DND-41 (cell line): ENCODE measurements around the gene SRP19.
A peak's percentile ranks its signal among the peaks of the same experiment; 100 is the strongest.

Source experiments
- EZH2 ChIP-seq: IDR thresholded peaks from 3 replicates; pipeline ENCODE4 v1.6.1; 2012; ENCODE audit warnings: borderline replicate concordance, low read depth, mild to moderate bottlenecking, moderate library complexity, low read length, inconsistent platforms; ENCODE audit not compliant: severe bottlenecking
- TF ChIP-seq, protein P1 (sequence below): IDR thresholded peaks from 2 replicates; pipeline ENCODE4 v1.5.1; 2012; ENCODE audit warnings: borderline replicate concordance, low read length, moderate library complexity, mild to moderate bottlenecking; ENCODE audit not compliant: poor library complexity, severe bottlenecking; ENCODE audit errors: extremely low read depth

DNA sequence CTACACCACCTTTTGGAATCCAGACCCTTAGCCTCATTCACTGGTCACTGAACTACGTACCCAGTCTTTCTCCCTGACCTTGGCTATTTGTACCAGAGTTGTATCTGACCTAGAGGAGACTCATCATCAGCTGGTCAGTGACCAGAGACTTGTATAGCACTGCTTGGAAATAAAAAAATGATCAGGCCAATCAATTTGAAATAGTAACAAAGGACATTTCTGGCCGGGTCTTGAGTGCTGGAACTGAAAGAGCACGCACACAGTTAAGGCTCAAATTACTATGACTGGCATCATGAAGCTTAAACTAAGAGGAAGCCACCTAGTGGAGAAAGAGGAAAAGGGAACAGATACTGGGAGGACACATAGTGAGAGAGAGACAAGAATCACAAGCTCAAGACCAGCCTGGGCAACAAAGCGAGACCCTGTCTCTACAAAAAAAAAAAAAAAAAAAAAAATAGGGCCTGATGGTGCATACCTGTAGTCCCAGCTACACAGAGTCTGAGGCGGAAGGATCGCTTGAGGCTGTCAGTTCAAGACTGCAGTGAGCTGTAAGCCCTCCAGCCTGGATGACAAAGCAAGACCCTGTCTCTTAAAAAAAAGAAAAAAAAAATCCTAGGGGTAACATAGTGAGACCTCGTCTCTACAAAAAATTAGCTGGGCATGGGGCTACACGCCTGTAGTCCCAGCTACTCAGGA lies 12.8 kb upstream of the SRP19 start:
- TF ChIP-seq, protein P1, sequence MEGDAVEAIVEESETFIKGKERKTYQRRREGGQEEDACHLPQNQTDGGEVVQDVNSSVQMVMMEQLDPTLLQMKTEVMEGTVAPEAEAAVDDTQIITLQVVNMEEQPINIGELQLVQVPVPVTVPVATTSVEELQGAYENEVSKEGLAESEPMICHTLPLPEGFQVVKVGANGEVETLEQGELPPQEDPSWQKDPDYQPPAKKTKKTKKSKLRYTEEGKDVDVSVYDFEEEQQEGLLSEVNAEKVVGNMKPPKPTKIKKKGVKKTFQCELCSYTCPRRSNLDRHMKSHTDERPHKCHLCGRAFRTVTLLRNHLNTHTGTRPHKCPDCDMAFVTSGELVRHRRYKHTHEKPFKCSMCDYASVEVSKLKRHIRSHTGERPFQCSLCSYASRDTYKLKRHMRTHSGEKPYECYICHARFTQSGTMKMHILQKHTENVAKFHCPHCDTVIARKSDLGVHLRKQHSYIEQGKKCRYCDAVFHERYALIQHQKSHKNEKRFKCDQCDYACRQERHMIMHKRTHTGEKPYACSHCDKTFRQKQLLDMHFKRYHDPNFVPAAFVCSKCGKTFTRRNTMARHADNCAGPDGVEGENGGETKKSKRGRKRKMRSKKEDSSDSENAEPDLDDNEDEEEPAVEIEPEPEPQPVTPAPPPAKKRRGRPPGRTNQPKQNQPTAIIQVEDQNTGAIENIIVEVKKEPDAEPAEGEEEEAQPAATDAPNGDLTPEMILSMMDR = peak; percentile 80
- TF ChIP-seq EZH2 = no peak
